SHP77 (cell line): ENCODE measurements around the gene SPON2.

Experiments
- DNase-seq, 2 experiments: peaks; one replicate each; lab custom pipeline; 2025; lab: John Stamatoyannopoulos, UW

SPON2 gene

GRCh38 chr4:1208970-1209704, 36.8 kb upstream of the SPON2 start:
- no peak for DNase-seq

- DNase-seq = no peak
Measured at GRCh38 chr4:1208266-1208961, 36.0 kb upstream of the SPON2 start.

GRCh38 chr4:1207603-1208265, 35.4 kb upstream of the SPON2 start:
- DNase-seq = peak in 1 of 2 experiments; percentile 6

GRCh38 chr4:1207157-1207470, 34.7 kb upstream of the SPON2 start:
- DNase-seq = no peak

DNA sequence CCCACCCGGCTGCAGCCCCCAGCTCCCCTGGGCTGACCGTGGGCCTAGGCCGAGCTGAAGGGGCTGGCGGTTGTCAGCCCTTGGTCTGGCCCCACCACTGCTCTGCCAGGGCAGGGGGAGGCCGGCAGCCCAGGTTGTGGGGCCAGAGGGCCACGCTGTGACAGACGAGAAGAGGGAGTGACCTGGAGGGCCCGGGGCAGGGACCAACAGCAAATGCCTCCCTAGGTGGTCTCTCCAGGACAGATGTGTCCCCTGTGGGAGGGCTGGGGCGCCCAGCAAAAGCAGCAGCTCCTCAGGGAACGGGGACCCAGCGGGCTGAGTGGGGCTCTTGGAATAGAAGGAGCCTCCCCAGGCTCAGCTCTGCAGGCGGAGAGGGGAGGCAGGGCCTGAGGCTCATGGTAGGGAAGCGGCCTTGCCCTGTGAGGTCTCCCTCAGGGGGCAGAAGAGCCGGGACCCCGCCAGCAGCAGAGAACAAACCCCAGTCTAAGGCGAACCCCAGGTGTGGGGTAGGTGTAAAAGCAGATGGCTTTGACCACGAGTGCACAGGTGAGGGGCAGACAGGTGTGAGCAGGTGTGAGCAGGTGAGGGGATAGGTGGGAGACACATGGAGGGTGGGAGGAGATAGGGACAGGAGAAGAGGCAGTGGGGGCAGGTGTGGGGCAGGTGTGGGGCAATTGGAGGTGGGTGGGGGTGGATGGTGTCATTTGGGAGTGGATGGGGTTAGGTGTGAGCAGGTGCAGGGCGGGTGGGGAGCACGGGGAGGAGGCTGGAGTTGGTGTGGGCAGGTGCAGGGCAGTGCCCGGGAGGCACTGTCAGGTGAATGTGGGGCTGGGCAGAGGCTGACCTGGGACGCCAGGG, 34.1 kb upstream of the SPON2 start:
- no peak for DNase-seq

- DNase-seq = no peak
Measured at GRCh38 chr4:1205586-1206298, 33.4 kb upstream of the SPON2 start.

DNA sequence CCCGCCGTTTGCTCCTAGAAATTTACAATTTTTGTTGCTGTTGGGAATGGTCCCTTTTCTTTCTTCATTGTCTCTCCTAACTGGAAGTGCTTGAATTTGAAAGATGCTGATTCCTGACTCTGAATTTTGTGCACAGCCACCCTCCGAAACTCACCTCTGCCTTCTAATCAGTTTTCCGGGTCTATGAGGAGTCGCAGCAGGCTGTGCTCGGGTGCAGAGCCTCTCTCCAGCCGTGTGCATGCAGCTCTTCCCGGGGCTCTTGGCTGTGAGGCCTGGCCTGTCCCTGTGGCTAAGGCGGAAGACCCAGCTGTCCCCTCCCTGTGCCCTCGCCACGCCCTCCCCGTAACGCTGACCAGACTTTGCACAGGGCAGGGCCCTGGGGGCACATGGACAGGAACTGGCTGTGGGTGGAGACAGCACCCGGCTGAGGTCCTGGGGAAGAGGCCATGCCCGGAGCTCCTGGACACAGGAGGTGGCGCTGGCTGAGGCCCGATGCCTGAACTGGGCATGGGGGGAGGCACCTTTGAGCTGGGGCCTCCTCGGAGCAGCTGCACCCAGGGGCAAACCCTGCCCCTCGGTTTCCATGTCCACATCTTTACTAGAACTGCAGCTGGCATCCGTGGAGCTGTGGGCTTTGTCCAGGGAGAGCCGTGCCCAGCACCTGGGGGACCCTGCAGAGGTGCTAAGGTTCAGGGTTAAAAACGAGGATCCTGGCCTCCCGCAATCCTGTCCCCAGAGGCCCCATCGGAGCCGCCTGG, 32.6 kb upstream of the SPON2 start:
- DNase-seq = no peak

DNA sequence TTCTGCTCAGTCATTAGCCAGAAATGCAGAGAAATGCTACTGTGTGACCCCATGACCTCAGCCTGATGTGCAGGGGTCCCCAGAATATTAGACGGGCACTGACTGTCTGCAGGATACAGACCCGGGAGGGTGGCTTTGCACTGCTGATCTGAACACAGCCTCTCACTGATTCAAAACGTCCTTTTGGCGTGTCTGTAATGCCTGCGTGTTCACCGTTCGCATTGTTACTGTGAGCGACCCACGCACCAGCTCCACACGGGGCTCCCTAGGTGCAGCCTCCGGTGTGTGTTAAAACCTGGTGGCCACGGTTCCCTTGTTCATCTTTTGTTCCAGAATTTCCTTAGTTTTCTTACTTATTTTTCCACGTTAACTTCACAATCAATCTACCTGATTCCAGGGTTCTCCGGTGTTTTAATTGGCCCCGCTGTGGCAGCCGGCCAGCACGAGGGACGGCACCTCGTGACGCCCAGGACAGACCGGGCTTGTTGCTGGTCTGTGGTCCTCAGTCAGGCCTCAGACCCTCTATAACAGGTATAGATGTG, 32.0 kb upstream of the SPON2 start:
- no peak for DNase-seq

- DNase-seq = no peak
Measured at GRCh38 chr4:1203026-1203616, 30.7 kb upstream of the SPON2 start.

DNA sequence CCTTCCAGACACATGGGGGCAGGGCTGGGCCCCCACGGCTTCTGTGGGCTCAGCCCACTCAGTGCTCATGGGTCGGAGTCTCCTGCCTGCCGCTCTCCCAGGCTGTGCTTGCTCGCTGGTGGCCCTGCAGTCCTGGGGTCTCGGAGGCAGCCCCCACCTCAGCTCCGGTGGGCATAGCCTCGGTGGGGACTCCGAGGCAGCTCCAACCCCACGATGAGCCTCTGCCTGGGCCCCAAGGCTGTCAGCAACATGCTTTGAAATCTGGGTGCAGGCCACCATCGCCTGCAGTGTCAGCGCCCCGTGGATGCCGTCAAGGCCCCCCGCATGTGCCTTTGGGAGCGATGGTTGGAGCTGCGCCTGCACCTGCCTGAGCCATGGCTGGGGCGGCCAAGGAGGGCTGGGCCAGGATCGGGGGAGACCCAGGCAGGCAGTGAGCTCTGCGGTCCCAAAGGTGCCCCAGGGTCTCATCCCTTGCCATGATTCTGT, 30.2 kb upstream of the SPON2 start:
- no peak for DNase-seq

- DNase-seq = no peak
Measured at GRCh38 chr4:1201851-1202525, 29.6 kb upstream of the SPON2 start.

DNA sequence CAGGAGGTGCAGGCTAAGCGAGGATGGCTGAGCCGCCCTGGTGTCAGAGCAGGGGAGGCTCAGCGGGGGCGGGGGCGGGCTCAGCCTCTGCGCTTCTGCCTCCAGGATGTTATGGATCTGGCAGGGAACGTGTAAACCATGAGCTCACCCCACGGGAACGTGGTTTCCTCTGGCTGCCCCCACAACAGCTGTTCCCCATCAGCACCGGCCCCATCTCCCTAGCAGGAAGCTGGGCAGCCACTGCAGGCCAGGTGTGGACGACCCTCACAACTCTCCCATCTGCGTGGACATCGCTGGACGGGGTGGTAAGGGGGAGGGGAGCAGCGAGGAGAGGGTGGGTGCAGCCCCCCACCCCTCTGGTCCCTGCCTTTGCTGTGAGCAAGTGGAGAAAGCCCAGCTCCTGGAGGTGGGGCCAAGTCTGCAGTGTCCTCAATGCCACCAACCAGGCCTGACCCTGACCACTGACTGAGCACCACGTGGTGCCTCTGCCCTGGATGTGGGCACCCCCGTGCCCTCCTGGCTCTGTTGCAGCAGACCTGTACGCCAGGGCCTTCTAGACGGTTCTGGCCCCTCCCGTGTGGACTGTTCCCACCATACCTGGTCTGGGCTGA, 28.1 kb upstream of the SPON2 start:
- no peak for DNase-seq

DNA sequence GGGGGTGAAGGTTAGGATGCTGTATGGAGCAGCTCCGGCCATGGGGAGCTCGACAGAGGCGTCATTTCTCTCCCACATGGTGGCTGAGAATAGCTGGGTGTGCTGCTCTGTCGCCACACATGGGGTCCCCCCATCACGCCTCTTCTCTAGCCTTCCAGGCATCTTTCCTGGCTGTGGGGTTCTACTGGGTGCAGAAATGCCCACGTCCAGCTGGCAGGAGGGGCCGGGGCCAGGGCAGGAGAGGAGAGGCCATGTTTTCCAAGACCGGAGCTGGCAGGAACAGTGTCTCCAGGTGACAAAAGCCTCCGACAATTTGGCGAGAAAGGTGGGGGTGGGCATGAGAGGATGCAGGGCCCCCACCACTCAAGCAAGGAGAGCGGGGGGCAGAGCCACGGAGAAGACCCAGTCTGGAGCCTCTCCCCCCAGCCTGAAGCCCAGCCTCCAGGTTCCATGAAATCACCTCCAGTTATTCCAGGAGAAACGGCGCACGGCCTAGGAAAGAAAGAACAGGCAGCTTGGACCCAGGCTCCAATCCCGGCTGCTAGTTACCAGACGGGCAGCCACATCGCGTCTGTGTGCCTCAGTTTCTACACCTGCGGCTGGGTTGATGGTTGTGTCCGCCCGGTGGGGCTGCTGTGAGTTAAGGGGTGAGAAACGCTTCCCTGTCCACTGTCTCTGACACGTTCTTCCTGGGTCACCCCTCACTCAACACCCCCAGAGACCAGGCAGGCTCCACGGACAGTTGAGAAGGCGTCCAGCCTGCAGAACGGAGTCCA, 27.4 kb upstream of the SPON2 start:
- no peak for DNase-seq

DNA sequence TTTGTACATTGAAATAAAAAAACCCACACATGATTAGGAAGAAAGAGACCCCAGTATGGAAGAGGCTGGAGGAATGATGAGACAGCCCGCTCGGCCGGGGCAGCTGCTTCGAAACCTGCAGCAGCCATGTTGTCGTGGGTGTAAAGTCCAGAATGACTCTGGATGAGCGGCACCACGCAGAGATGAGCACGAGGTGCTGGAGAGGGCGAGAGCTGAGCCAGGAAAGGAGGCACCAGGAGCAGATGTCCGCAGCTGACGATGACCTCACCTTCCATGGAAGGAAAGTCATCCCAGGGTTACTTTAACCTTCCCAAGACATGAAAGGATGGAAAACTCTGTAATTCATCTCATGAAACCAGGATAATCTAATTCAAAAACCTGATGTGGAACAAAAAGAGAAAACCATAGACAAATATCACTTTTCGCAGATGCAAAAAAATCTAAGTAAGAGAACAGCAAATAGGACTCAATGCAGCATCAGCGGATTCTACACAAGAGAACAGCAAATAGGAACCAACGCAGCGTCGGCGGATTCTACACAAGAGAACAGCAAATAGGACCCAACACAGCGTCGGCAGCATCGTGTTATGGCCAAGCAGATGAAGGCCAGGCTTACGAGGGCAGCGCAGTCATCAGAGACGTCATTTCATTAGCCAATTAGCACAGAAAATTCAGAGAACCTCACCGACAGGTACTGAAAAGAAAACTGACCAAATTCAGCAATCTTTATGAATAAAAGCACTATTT, 25.9 kb upstream of the SPON2 start:
- DNase-seq = no peak

- DNase-seq = no peak
Measured at GRCh38 chr4:1196421-1197183, 24.2 kb upstream of the SPON2 start.

DNA sequence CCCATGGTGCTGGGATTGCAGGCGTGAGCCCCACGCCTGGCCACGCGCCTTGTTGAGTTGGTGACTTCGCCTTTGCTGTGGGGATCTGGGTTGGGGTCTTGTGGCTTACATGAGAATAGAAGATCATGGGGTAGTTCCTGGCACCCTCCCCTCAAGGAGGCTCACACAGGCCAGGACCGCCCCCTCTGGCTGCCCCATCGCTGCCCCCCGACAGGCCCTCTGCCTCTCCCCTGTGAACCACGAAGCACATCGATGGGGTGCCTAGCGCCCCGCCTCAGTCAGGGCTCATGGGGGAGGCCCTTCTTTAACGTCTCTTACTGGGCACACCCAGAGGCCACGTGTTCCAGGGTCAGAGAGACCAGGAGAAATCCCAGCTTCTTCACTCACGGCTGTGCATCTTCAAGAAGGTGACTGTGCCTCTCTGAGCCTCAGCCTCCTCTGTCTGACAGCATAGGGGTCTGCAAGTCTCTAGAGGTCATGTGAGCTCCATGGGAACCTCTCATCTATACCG, 23.6 kb upstream of the SPON2 start:
- DNase-seq = no peak
